Esophagus muscularis mucosa (tissue), 4 donors: ENCODE measurements around the gene PLCL1. TPM values are rescaled to one million over a fixed set of nuclear protein-coding genes. Genes with fewer than 3 reads are reported as not detected.
"Not testable (repeated sequence)": the region's sequence is repeated elsewhere in the genome, so short reads cannot be mapped to it uniquely, and the experiment has no call there.

Experiments used
- DNase-seq: peaks from one replicate; pipeline ENCODE4 v3.0.0-alpha.2; 2017; ENCODE audit errors: extremely low spot score
- H3K27ac ChIP-seq, 4 donors: fragments of 200-600 bp; sonication (generic); replicated peaks in 1 of 4; 1 replicate in 3 of 4; 2 replicates in 1 of 4; pipeline ENCODE4 v1.5.1; 2016 to 2019; ENCODE audit warnings: mild to moderate bottlenecking in 1 of 4
- H3K27me3 ChIP-seq, 4 donors: fragments of 200-600 bp; sonication (generic); one replicate each; pipeline versions ENCODE4 v1.5.1 to v1.6.0; 2016 to 2019
- H3K36me3 ChIP-seq, 4 donors: fragments of 200-600 bp; sonication (generic); one replicate each; pipeline ENCODE4 v1.5.1; 2016 to 2019
- H3K4me1 ChIP-seq, 4 donors: fragments of 200-600 bp; sonication (generic); one replicate each; pipeline ENCODE4 v1.5.1; 2016 to 2019
- H3K4me3 ChIP-seq, 4 donors: fragments of 200-600 bp; sonication (generic); 1 replicate in 2 of 4; 2 replicates in 2 of 4; pipeline ENCODE4 v1.5.1; 2016 to 2019; ENCODE audit warnings: mild to moderate bottlenecking in 4 of 4, moderate library complexity in 1 of 4
- H3K9me3 ChIP-seq, 4 donors: fragments of 200-600 bp; sonication (generic); 1 replicate in 3 of 4; 2 replicates in 1 of 4; pipeline ENCODE4 v1.5.1; 2016 to 2019
- EP300 ChIP-seq: sonication (generic); formaldehyde crosslinking; IDR thresholded peaks from one replicate; pipeline ENCODE4 v1.6.1; 2017; ENCODE audit warnings: antibody characterized with exemption
- POLR2A ChIP-seq: fragments of 450-650 bp; IDR thresholded peaks from one replicate; pipeline ENCODE4 v1.6.1; 2017; ENCODE audit warnings: antibody characterized with exemption, moderate library complexity, mild to moderate bottlenecking, low read depth
- POLR2AphosphoS5 ChIP-seq, 2 donors: sonication (generic); formaldehyde crosslinking; IDR thresholded peaks; one replicate each; pipeline ENCODE4 v1.6.1; 2017; ENCODE audit warnings: antibody characterized with exemption in 2 of 2
- WGBS: methylation state at CpG from one replicate; pipeline ENCODE4 v1.1.5; 2018; 5-methylcytosine and 5-hydroxymethylcytosine counted together
- intact Hi-C: fragments of 100-400 bp; cut with DNase I; formaldehyde crosslinking; loops from one replicate; pipeline ENCODE4 v1.15.1; 2023
- total RNA-seq, 4 donors: library from RNA; depleted of rRNA; stranded (reverse); fragments of >200 nt; gene quantifications; one replicate each; pipeline versions ENCODE4 v1.1.0 to v1.2.1, GENCODE V29; 2016
- TF ChIP-seq, protein P1 (sequence below), 3 experiments: fragments of 200-600 bp in 2 of 3; fragments of 450-650 bp in 1 of 3; sonication (generic) in 2 of 3; IDR thresholded peaks; one replicate each; pipeline ENCODE4 v1.5.1; 2017 to 2019; ENCODE audit warnings: antibody characterized with exemption in 3 of 3, mild to moderate bottlenecking in 2 of 3, moderate library complexity in 1 of 3

PLCL1 gene
- total RNA-seq, 4 donors from 2014 or later = 67.3 to 86.2 (median 79.2) TPM

DNA sequence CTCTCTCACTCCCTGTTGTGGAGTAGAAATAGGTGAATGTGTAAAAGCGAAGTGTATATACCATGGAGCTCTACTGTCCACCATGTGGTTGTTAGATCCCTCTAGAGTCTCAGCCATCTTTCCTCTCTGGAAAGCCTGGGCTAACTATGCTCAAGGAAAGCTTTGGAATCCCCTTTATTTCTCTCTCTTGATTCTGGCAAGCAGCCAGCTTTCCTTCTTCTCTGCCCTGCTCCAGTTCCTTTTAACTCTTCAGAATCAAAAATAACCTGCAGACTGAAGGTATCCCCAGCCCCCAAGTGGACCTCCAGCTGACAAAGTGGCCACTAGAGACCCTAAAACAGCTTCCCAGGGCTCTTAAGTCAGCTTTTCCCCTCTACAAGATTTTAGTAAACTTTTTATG is 381.9 kb downstream of the PLCL1 start:
- Histone ChIP-seq H3K27ac (no peak overlapping the region), H3K27me3 (no peaks in the 10 kb centered on the region), H3K4me1 (no peaks in the 10 kb centered on the region), H3K4me3 (no peak overlapping the region), H3K9me3 (no peaks in the 10 kb centered on the region), H3K36me3 (no peaks in the 10 kb centered on the region)
- intact Hi-C loops = no loop called here
- no peak for DNase-seq
- WGBS = 100% methylated on average over 1 of the region's 1 CpG
- TF ChIP-seq, protein P1, sequence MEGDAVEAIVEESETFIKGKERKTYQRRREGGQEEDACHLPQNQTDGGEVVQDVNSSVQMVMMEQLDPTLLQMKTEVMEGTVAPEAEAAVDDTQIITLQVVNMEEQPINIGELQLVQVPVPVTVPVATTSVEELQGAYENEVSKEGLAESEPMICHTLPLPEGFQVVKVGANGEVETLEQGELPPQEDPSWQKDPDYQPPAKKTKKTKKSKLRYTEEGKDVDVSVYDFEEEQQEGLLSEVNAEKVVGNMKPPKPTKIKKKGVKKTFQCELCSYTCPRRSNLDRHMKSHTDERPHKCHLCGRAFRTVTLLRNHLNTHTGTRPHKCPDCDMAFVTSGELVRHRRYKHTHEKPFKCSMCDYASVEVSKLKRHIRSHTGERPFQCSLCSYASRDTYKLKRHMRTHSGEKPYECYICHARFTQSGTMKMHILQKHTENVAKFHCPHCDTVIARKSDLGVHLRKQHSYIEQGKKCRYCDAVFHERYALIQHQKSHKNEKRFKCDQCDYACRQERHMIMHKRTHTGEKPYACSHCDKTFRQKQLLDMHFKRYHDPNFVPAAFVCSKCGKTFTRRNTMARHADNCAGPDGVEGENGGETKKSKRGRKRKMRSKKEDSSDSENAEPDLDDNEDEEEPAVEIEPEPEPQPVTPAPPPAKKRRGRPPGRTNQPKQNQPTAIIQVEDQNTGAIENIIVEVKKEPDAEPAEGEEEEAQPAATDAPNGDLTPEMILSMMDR (IDR thresholded peaks at IDR 0.05) = no peak
- no peak for TF ChIP-seq POLR2AphosphoS5 (IDR thresholded peaks at IDR 0.05)
- TF ChIP-seq POLR2A = no peak
- TF ChIP-seq EP300 = no peak

DNA sequence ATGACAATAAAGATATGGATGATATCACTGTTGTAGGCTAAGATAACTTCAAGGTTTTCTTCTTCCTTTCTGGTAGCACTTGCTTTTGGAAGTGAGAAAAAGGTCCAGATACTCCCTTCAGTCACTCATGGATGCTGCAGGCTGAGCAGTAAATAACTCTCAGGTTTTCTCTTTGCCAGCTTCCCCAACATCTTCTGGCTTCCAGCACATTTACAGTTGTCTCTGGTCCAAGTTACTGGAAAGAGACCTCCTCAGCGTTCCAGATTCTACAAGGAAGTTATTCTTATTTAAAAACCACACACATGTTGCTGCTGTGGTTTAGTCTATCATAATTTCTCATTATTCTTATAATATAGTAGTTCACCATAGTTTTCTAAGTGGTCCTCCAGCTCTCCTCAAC is 383.4 kb downstream of the PLCL1 start:
- no peak for DNase-seq
- peaks cover 0 to 4% (median 2%) of the 10 kb centered on the region in 4 donors for H3K4me1 ChIP-seq
- WGBS = 67% methylated on average over 1 of the region's 1 CpG
- no peak overlapping the region for H3K27ac ChIP-seq
- no peaks in the 10 kb centered on the region for H3K27me3 ChIP-seq
- intact Hi-C loops = no loop called here
- H3K36me3 ChIP-seq = no peaks in the 10 kb centered on the region
- no peaks in the 10 kb centered on the region for H3K9me3 ChIP-seq
- H3K4me3 ChIP-seq = no peak overlapping the region
- TF ChIP-seq POLR2A (no peak), POLR2AphosphoS5 (IDR thresholded peaks at IDR 0.05) (no peak), EP300 (no peak)
- TF ChIP-seq, protein P1 (IDR thresholded peaks at IDR 0.05) = no peak

DNA sequence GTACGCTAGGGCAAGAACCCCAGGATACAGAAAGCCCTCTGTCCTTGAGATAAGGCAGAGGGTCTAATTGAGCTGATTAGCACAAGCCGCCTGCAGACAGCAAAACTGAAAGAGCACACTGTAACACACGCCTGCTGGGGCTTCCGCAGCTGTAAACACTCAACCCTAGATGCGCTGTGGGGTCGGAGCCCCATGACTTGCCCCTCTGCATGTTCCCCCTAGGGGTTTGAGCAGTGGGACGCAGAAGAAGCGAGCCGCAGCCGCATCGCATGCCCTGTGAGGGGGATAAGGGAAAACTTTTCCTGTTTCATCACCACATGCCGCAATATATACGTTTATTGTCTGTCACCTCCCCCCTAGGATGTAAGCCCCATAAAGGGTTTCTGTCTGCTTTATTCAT is 384.6 kb downstream of the PLCL1 start:
- 83% methylated on average over 12 of the region's 13 CpGs for WGBS
- H3K36me3 ChIP-seq = no peaks in the 10 kb centered on the region
- peaks cover 0 to 4% (median 2%) of the 10 kb centered on the region in 4 donors for H3K4me1 ChIP-seq
- H3K27me3 ChIP-seq = no peaks in the 10 kb centered on the region
- H3K4me3 ChIP-seq = no peak overlapping the region
- DNase-seq = no peak
- no peak overlapping the region for H3K27ac ChIP-seq
- no peaks in the 10 kb centered on the region for H3K9me3 ChIP-seq
- no peak for TF ChIP-seq POLR2A
- TF ChIP-seq POLR2AphosphoS5 (IDR thresholded peaks at IDR 0.05) = no peak
- TF ChIP-seq, protein P1 (IDR thresholded peaks at IDR 0.05) = no peak
- no peak for TF ChIP-seq EP300
- intact Hi-C loops = no loop called here

DNA sequence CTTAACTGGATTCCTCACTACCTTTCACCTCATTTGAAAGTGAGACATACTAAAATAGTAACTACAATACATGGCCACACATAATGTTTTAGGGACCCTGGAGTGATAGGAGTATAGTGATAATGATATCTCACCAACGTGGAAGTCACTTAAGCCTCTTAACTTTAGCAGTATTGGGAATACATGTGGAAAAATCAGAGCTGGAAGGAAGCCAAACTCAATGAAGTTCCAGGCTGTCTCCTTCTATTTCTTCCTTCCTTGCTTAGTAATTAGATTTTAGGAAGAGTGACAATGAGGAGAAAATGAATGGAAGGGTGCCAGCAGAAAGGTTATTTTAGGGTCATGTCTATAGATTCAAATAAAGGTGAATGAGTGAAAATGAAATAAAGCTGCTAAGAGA is 387.3 kb downstream of the PLCL1 start:
- peaks cover 0 to 4% (median 2%) of the 10 kb centered on the region in 4 donors for H3K4me1 ChIP-seq
- no peaks in the 10 kb centered on the region for H3K36me3 ChIP-seq
- H3K27me3 ChIP-seq = no peaks in the 10 kb centered on the region
- H3K27ac ChIP-seq = no peak overlapping the region
- no peak for DNase-seq
- no peaks in the 10 kb centered on the region for H3K9me3 ChIP-seq
- H3K4me3 ChIP-seq = no peak overlapping the region
- intact Hi-C loops = no loop called here
- WGBS = 4% methylated on average over 1 of the region's 1 CpG
- no peak for TF ChIP-seq POLR2A
- TF ChIP-seq, protein P1 (IDR thresholded peaks at IDR 0.05) = no peak
- TF ChIP-seq POLR2AphosphoS5 (IDR thresholded peaks at IDR 0.05) = no peak
- TF ChIP-seq EP300 = no peak

DNA sequence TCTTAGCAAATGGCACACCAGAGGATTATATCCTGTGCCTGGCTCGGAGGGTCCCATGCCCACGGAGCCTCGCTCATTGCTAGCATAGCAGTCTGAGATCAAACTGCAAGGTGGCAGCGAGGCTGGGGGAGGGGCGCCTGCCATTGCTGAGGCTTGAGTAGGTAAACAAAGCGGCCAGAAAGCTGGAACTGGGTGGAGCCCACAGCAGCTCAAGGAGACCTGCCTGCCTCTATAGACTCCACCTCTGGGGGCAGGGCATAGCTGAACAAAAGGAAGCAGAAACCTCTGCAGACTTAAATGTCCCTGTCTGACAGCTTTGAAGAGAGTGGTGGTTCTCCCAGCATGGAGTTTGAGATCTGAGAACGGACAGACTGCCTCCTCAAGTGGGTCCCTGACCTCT is 392.2 kb downstream of the PLCL1 start:
- WGBS = 81% methylated on average over 7 of the region's 7 CpGs
- H3K9me3 ChIP-seq, H3K27ac ChIP-seq, H3K4me1 ChIP-seq, H3K36me3 ChIP-seq, intact Hi-C loops, DNase-seq, H3K4me3 ChIP-seq, H3K27me3 ChIP-seq: not testable (repeated sequence)

Other genes with a start within 250 kb of the PLCL1 start
- 1 to 10 TPM; 5.0 to 7.4 (median 6.1) TPM for gene RFTN2, start 129.0 kb upstream of the PLCL1 start, total RNA-seq
- gene MARS2, start 99.2 kb upstream of the PLCL1 start, total RNA-seq = 1 to 10 TPM; 3.3 to 9.6 (median 5.1) TPM
- not detected for gene BOLL, start 19.3 kb upstream of the PLCL1 start, total RNA-seq